ENCODE results near the gene SGF29.
"Not testable (repeated sequence)": the region's sequence is repeated elsewhere in the genome, so short reads cannot be mapped to it uniquely, and the experiment has no call there.

Gene SGF29

GRCh38 chr16:28607116-28607623 is 53.5 kb downstream of the SGF29 start:
- no peak for TF ChIP-seq JUND (IDR thresholded peaks at IDR 0.05; ENCODE audit: low read depth)
- in situ Hi-C loops (cut with HindIII; ENCODE audit: low pct_unique_long_range_greater_than_20kb, low sequenced_read_pairs), result no loop called here
- no peak for DNase-seq (ENCODE audit: low read depth in 1 of 2, low spot score in 1 of 2)

GRCh38 chr16:28607681-28608495 is 54.2 kb downstream of the SGF29 start:
- in situ Hi-C loops (cut with HindIII; ENCODE audit: low pct_unique_long_range_greater_than_20kb, low sequenced_read_pairs); DNase-seq (ENCODE audit: low read depth in 1 of 2, low spot score in 1 of 2): not testable (repeated sequence)

- in situ Hi-C loops (cut with HindIII; ENCODE audit: low pct_unique_long_range_greater_than_20kb, low sequenced_read_pairs), result not testable (repeated sequence)
These were observed 54.7 kb downstream of the SGF29 start for GRCh38 chr16:28608496-28608808.

GRCh38 chr16:28608867-28609596 is 55.3 kb downstream of the SGF29 start:
- DNase-seq (ENCODE audit: low read depth in 1 of 2, low spot score in 1 of 2); in situ Hi-C loops (cut with HindIII; ENCODE audit: low pct_unique_long_range_greater_than_20kb, low sequenced_read_pairs): not testable (repeated sequence)

More at GRCh38 chr16:28608496-28608808, 54.7 kb downstream of the SGF29 start:
- not testable (repeated sequence) for DNase-seq (ENCODE audit: low read depth in 1 of 2, low spot score in 1 of 2)

- in situ Hi-C loops (cut with HindIII; ENCODE audit: low pct_unique_long_range_greater_than_20kb, low sequenced_read_pairs), result no loop called here
- TF ChIP-seq JUND (IDR thresholded peaks at IDR 0.05; ENCODE audit: low read depth), result no peak
- peak; percentile 73 to 89 for DNase-seq (ENCODE audit: low read depth in 1 of 2, low spot score in 1 of 2)
These were observed 56.2 kb downstream of the SGF29 start, which contains the start of gene SULT1A1 for GRCh38 chr16:28609631-28610594. Gene SULT1A1 (minus strand): TSS chr16:28610044. CDS start chr16:28608855, 1,189 bp downstream.

GRCh38 chr16:28610595-28611191 is 57.0 kb downstream of the SGF29 start:
- no peak for TF ChIP-seq JUND (IDR thresholded peaks at IDR 0.05; ENCODE audit: low read depth)
- in situ Hi-C loops (cut with HindIII; ENCODE audit: low pct_unique_long_range_greater_than_20kb, low sequenced_read_pairs), result no loop called here
- no peak for DNase-seq (ENCODE audit: low read depth in 1 of 2, low spot score in 1 of 2)

GRCh38 chr16:28612359-28613280 is 58.9 kb downstream of the SGF29 start:
- DNase-seq (ENCODE audit: low read depth in 1 of 2, low spot score in 1 of 2); in situ Hi-C loops (cut with HindIII; ENCODE audit: low pct_unique_long_range_greater_than_20kb, low sequenced_read_pairs): not testable (repeated sequence)

- in situ Hi-C loops (cut with HindIII; ENCODE audit: low pct_unique_long_range_greater_than_20kb, low sequenced_read_pairs); DNase-seq (ENCODE audit: low read depth in 1 of 2, low spot score in 1 of 2): not testable (repeated sequence)
These were observed 60.2 kb downstream of the SGF29 start for GRCh38 chr16:28613912-28614311.

GRCh38 chr16:28614561-28614960 is 60.8 kb downstream of the SGF29 start:
- DNase-seq (ENCODE audit: low read depth in 1 of 2, low spot score in 1 of 2); in situ Hi-C loops (cut with HindIII; ENCODE audit: low pct_unique_long_range_greater_than_20kb, low sequenced_read_pairs): not testable (repeated sequence)

GRCh38 chr16:28615486-28616223 is 61.9 kb downstream of the SGF29 start:
- in situ Hi-C loops (cut with HindIII; ENCODE audit: low pct_unique_long_range_greater_than_20kb, low sequenced_read_pairs), result not testable (repeated sequence)
- peak in 1 of 2 experiments; percentile 67 for DNase-seq (ENCODE audit: low read depth in 1 of 2, low spot score in 1 of 2)

- in situ Hi-C loops (cut with HindIII; ENCODE audit: low pct_unique_long_range_greater_than_20kb, low sequenced_read_pairs); DNase-seq (ENCODE audit: low read depth in 1 of 2, low spot score in 1 of 2): not testable (repeated sequence)
These were observed 62.5 kb downstream of the SGF29 start for GRCh38 chr16:28616224-28616577.

All from T47D (cell line).